HEK293T (cell line): Measurements from ENCODE around the gene AGAP1.

Experiments used
- CTCF ChIA-PET: fragments of 350-600 bp; formaldehyde crosslinking; extraction: SDS; loops from one replicate; lab custom pipeline; 2021; ENCODE audit warnings: antibody characterized with exemption, inconsistent platforms; lab: Yijun Ruan, JAX
- POLR2A ChIA-PET: fragments of 350-600 bp; formaldehyde crosslinking; extraction: SDS; loops from one replicate; lab custom pipeline; 2020; ENCODE audit warnings: antibody characterized with exemption, inconsistent platforms; lab: Yijun Ruan, JAX
- DNase-seq: peaks from one replicate; pipeline ENCODE4 v3.0.0; 2012; ENCODE audit warnings: mixed read lengths; ENCODE audit errors: extremely low spot score
- ARNT ChIP-seq: fragments of 450-650 bp; IDR thresholded peaks from 2 replicates; pipeline ENCODE4 v1.6.1; 2017; ENCODE audit warnings: mild to moderate bottlenecking
- BHLHE40 ChIP-seq: fragments of 450-650 bp; IDR thresholded peaks from 2 replicates; pipeline ENCODE4 v1.6.1; 2016; ENCODE audit warnings: mild to moderate bottlenecking, moderate library complexity, borderline replicate concordance
- CTBP1 ChIP-seq: fragments of 450-650 bp; IDR thresholded peaks from 2 replicates; pipeline ENCODE4 v1.6.1; 2016; ENCODE audit warnings: borderline replicate concordance
- ELF4 ChIP-seq: fragments of 450-650 bp; IDR thresholded peaks from 2 replicates; pipeline ENCODE4 v1.6.1; 2017; ENCODE audit warnings: antibody characterized with exemption
- FOXA1 ChIP-seq: fragments of 450-650 bp; IDR thresholded peaks from 2 replicates; pipeline ENCODE4 v1.6.1; 2016; ENCODE audit warnings: mild to moderate bottlenecking
- FOXK2 ChIP-seq: fragments of 450-650 bp; IDR thresholded peaks from 2 replicates; pipeline ENCODE4 v1.6.1; 2016; ENCODE audit warnings: mild to moderate bottlenecking
- FOXM1 ChIP-seq: fragments of 450-650 bp; IDR thresholded peaks from 2 replicates; pipeline ENCODE4 v1.6.1; 2017; ENCODE audit warnings: mild to moderate bottlenecking, borderline replicate concordance
- HDGF ChIP-seq: fragments of 450-650 bp; IDR thresholded peaks from 2 replicates; pipeline ENCODE4 v1.6.1; 2017; ENCODE audit warnings: antibody characterized with exemption, borderline replicate concordance
- L3MBTL2 ChIP-seq: fragments of 450-650 bp; conservative IDR thresholded peaks from 2 replicates; pipeline ENCODE4 v1.6.1; 2016; ENCODE audit warnings: mild to moderate bottlenecking
- LEF1 ChIP-seq: fragments of 450-650 bp; IDR thresholded peaks from 2 replicates; pipeline ENCODE4 v1.6.1; 2017; ENCODE audit warnings: mild to moderate bottlenecking, borderline replicate concordance
- NFRKB ChIP-seq: fragments of 450-650 bp; IDR thresholded peaks from 2 replicates; pipeline ENCODE4 v1.6.1; 2016; ENCODE audit warnings: mild to moderate bottlenecking, moderate library complexity
- PKNOX1 ChIP-seq: fragments of 450-650 bp; IDR thresholded peaks from 2 replicates; pipeline ENCODE4 v1.6.1; 2016
- SP1 ChIP-seq: fragments of 450-650 bp; IDR thresholded peaks from 2 replicates; pipeline ENCODE4 v1.6.1; 2017
- SUZ12 ChIP-seq: fragments of 450-650 bp; IDR thresholded peaks from 2 replicates; pipeline ENCODE4 v1.6.1; 2016; ENCODE audit warnings: mild to moderate bottlenecking
- TARDBP ChIP-seq: fragments of 450-650 bp; IDR thresholded peaks from 2 replicates; pipeline ENCODE4 v1.6.1; 2016
- ZNF384 ChIP-seq: fragments of 450-650 bp; IDR thresholded peaks from 2 replicates; pipeline ENCODE4 v1.6.1; 2016

AGAP1 gene

GRCh38 chr2:236012155-236012554 lies 518.3 kb downstream of the AGAP1 start:
- CTCF ChIA-PET, result no interaction called here
- no peak for DNase-seq

GRCh38 chr2:236014408-236015131 lies 520.7 kb downstream of the AGAP1 start:
- DNase-seq, result no peak
- TF ChIP-seq SUZ12, result no peak
- TF ChIP-seq LEF1, result no peak
- no peak for TF ChIP-seq L3MBTL2
- TF ChIP-seq NFRKB, result no peak
- no peak for TF ChIP-seq FOXK2
- no peak for TF ChIP-seq ARNT
- no peak for TF ChIP-seq BHLHE40
- TF ChIP-seq TARDBP, result no peak
- TF ChIP-seq ELF4, result no peak
- no peak for TF ChIP-seq PKNOX1
- no peak for TF ChIP-seq FOXA1
- no peak for TF ChIP-seq FOXM1
- no peak for TF ChIP-seq ZNF384
- no peak for TF ChIP-seq SP1
- POLR2A ChIA-PET, result no interaction called here
- CTCF ChIA-PET, result no interaction called here

More at GRCh38 chr2:236012155-236012554, 518.3 kb downstream of the AGAP1 start:
- POLR2A ChIA-PET, result no interaction called here
- TF ChIP-seq SUZ12, result no peak
- TF ChIP-seq ELF4, result no peak
- TF ChIP-seq ARNT, result no peak
- TF ChIP-seq HDGF, result no peak
- no peak for TF ChIP-seq PKNOX1
- TF ChIP-seq NFRKB, result no peak
- no peak for TF ChIP-seq BHLHE40
- TF ChIP-seq CTBP1, result no peak
- no peak for TF ChIP-seq LEF1
- no peak for TF ChIP-seq TARDBP
- no peak for TF ChIP-seq ZNF384
- no peak for TF ChIP-seq FOXA1
- TF ChIP-seq SP1, result no peak

GRCh38 chr2:236015171-236015570 lies 521.3 kb downstream of the AGAP1 start:
- ChIA-PET POLR2A (no interaction called here), CTCF (no interaction called here)
- no peak for DNase-seq
- no peak for TF ChIP-seq HDGF

- POLR2A ChIA-PET, result no interaction called here
- TF ChIP-seq FOXA1, result no peak
- TF ChIP-seq PKNOX1, result no peak
- TF ChIP-seq NFRKB, result no peak
- TF ChIP-seq CTBP1, result no peak
- no peak for TF ChIP-seq ELF4
- no peak for TF ChIP-seq SP1
- no peak for TF ChIP-seq FOXM1
- TF ChIP-seq ZNF384, result no peak
- TF ChIP-seq SUZ12, result no peak
- no peak for TF ChIP-seq ARNT
- TF ChIP-seq L3MBTL2, result no peak
- TF ChIP-seq TARDBP, result no peak
- TF ChIP-seq FOXK2, result no peak
- CTCF ChIA-PET, result no interaction called here
- DNase-seq, result no peak
These were observed 522.7 kb downstream of the AGAP1 start for GRCh38 chr2:236016496-236016895.

- DNase-seq, result no peak
- CTCF ChIA-PET, result no interaction called here
- POLR2A ChIA-PET, result no interaction called here
- TF ChIP-seq PKNOX1 (no peak), L3MBTL2 (no peak), ELF4 (no peak), TARDBP (no peak), CTBP1 (no peak), BHLHE40 (no peak)
These were observed 523.6 kb downstream of the AGAP1 start for GRCh38 chr2:236017446-236017845.

- CTCF ChIA-PET, result no interaction called here
- no peak for DNase-seq
- TF ChIP-seq ZNF384 (no peak), FOXK2 (no peak), BHLHE40 (no peak), ARNT (no peak), TARDBP (no peak), PKNOX1 (no peak), L3MBTL2 (no peak)
- POLR2A ChIA-PET, result no interaction called here
These were observed 525.6 kb downstream of the AGAP1 start for GRCh38 chr2:236019434-236019833.
